SK-N-SH (cell line): Measurements from ENCODE around the gene BTBD10. TPM values are rescaled to one million over a fixed set of nuclear protein-coding genes. Genes with fewer than 3 reads are reported as not detected.

ENCODE experiments used
- CTCF ChIA-PET: fragments of 300-600, 350-600 bp; formaldehyde crosslinking; extraction: SDS; loops from one replicate; lab custom pipeline; 2021; lab: Yijun Ruan, JAX
- POLR2A ChIA-PET: fragments of 350-600 bp; sonication (Branson Sonifier 250); formaldehyde crosslinking; extraction: SDS; loops from one replicate; lab custom pipeline; 2020; ENCODE audit warnings: antibody characterized with exemption, inconsistent platforms; lab: Yijun Ruan, JAX
- DNase-seq: peaks from one replicate; pipeline ENCODE4 v3.0.0; 2012
- H2AFZ ChIP-seq: fragments of 200-600 bp; sonication (generic); 2 replicates; pipeline ENCODE4 v1.8.1; 2016; ENCODE audit warnings: antibody characterized with exemption, mild to moderate bottlenecking, low read depth
- H3F3A ChIP-seq: fragments of 200-600 bp; sonication (generic); replicated peaks from 2 replicates; pipeline ENCODE3; 2016; ENCODE audit warnings: antibody characterized with exemption, mild to moderate bottlenecking; ENCODE audit not compliant: insufficient read depth
- H3K27ac ChIP-seq, 2 experiments: fragments of 200-500 bp in 1 of 2; fragments of 200-600 bp in 1 of 2; sonication (Bioruptor generic) in 1 of 2; sonication (generic), shearing (Covaris generic) in 1 of 2; 2 replicates each; pipeline versions ENCODE4 v1.5.1 to v1.6.1; 2014 to 2016; ENCODE audit warnings: low read depth in 2 of 2, inconsistent platforms in 1 of 2, low read length in 1 of 2, mild to moderate bottlenecking in 1 of 2, mixed read lengths in 1 of 2
- H3K27me3 ChIP-seq: fragments of 200-600 bp; sonication (generic), shearing (Covaris generic); 2 replicates; pipeline ENCODE4 v1.6.1; 2016; ENCODE audit warnings: mixed run types; ENCODE audit not compliant: insufficient read depth
- H3K36me3 ChIP-seq, 2 experiments: fragments of 200-500 bp in 1 of 2; fragments of 200-600 bp in 1 of 2; sonication (Bioruptor generic) in 1 of 2; sonication (generic) in 1 of 2; replicated peaks in 1 of 2; 2 replicates each; pipeline versions ENCODE3 to v1.5.1; 2014 to 2016; ENCODE audit warnings: low read length in 1 of 2, mild to moderate bottlenecking in 1 of 2; ENCODE audit not compliant: insufficient read depth in 2 of 2, control insufficient read depth in 1 of 2
- H3K4me1 ChIP-seq, 2 experiments: fragments of 200-500 bp in 1 of 2; fragments of 200-600 bp in 1 of 2; sonication (Bioruptor generic) in 1 of 2; sonication (generic), shearing (Covaris generic) in 1 of 2; 2 replicates each; pipeline versions ENCODE4 v1.5.1 to v1.6.1; 2014 to 2016; ENCODE audit warnings: low read depth in 1 of 2, low read length in 1 of 2, mixed run types in 1 of 2; ENCODE audit not compliant: insufficient read depth in 2 of 2, control insufficient read depth in 1 of 2
- H3K4me2 ChIP-seq: fragments of 200-600 bp; sonication (generic), shearing (Covaris generic); 2 replicates; pipeline ENCODE4 v1.6.1; 2017; ENCODE audit warnings: mixed run types
- H3K4me3 ChIP-seq, 2 experiments: fragments of 200-500 bp in 1 of 2; fragments of 200-600 bp in 1 of 2; sonication (Bioruptor generic) in 1 of 2; sonication (generic), shearing (Covaris generic) in 1 of 2; 2 replicates each; pipeline versions ENCODE4 v1.5.1 to v1.8.1; 2014 to 2016; ENCODE audit warnings: low read depth in 2 of 2, inconsistent platforms in 1 of 2, low read length in 1 of 2, mild to moderate bottlenecking in 1 of 2, mixed read lengths in 1 of 2, moderate library complexity in 1 of 2
- H3K79me2 ChIP-seq: fragments of 200-600 bp; sonication (generic); 2 replicates; pipeline ENCODE4 v1.8.1; 2017; ENCODE audit warnings: mild to moderate bottlenecking; ENCODE audit not compliant: insufficient read depth
- H3K9ac ChIP-seq: fragments of 200-600 bp; sonication (generic); 2 replicates; pipeline ENCODE4 v1.6.1; 2017; ENCODE audit warnings: mixed run types
- H3K9me2 ChIP-seq: fragments of 200-600 bp; sonication (generic); 2 replicates; pipeline ENCODE4 v1.6.1; 2017; ENCODE audit warnings: mixed run types
- H3K9me3 ChIP-seq: fragments of 200-600 bp; sonication (generic); 2 replicates; pipeline ENCODE4 v1.6.1; 2017; ENCODE audit warnings: mixed run types, mild to moderate bottlenecking, moderate library complexity
- H4K20me1 ChIP-seq: fragments of 200-600 bp; sonication (generic); 2 replicates; pipeline ENCODE4 v1.6.1; 2017; ENCODE audit warnings: mild to moderate bottlenecking, mixed run types; ENCODE audit not compliant: insufficient read depth
- EP300 ChIP-seq, 2 experiments: IDR thresholded peaks; 2 replicates each; pipeline versions ENCODE4 v1.4.0 to v1.6.1; 2012; ENCODE audit warnings: borderline replicate concordance in 1 of 2, low read depth in 1 of 2, low read length in 1 of 2
- FOXJ3 ChIP-seq: sonication (generic); formaldehyde crosslinking; IDR thresholded peaks from 2 replicates; pipeline ENCODE4 v1.5.1; 2020; ENCODE audit warnings: mild to moderate bottlenecking, missing genetic modification reagents
- FOXM1 ChIP-seq: IDR thresholded peaks from 2 replicates; pipeline ENCODE4 v1.4.0; 2012; ENCODE audit warnings: low read depth, mild to moderate bottlenecking
- JUND ChIP-seq: IDR thresholded peaks from 2 replicates; pipeline ENCODE4 v1.4.0; 2012
- MXI1 ChIP-seq: IDR thresholded peaks from 2 replicates; pipeline ENCODE4 v1.6.1; 2012; ENCODE audit warnings: mild to moderate bottlenecking, low read depth, low read length, improper control_type of control experiment
- NFIC ChIP-seq: IDR thresholded peaks from 2 replicates; pipeline ENCODE4 v1.4.0; 2012; ENCODE audit warnings: borderline replicate concordance
- NRF1 ChIP-seq: IDR thresholded peaks from 2 replicates; pipeline ENCODE4 v1.6.1; 2012; ENCODE audit warnings: low read depth, mild to moderate bottlenecking, low read length
- POLR2AphosphoS5 ChIP-seq: IDR thresholded peaks from 2 replicates; pipeline ENCODE4 v1.6.1; 2012; ENCODE audit warnings: low read depth, low read length
- RFX5 ChIP-seq: IDR thresholded peaks from 2 replicates; pipeline ENCODE4 v1.6.1; 2012; ENCODE audit warnings: mild to moderate bottlenecking, improper control_type of control experiment, low read length
- SIN3A ChIP-seq: IDR thresholded peaks from 2 replicates; pipeline ENCODE4 v1.6.1; 2012; ENCODE audit warnings: low read depth, mild to moderate bottlenecking, low read length, moderate library complexity, borderline replicate concordance
- SMC3 ChIP-seq: IDR thresholded peaks from 2 replicates; pipeline ENCODE4 v1.6.1; 2012; ENCODE audit warnings: low read depth, low read length, improper control_type of control experiment
- TAF1 ChIP-seq: IDR thresholded peaks from 2 replicates; pipeline ENCODE4 v1.6.1; 2012; ENCODE audit warnings: low read depth, mild to moderate bottlenecking, low read length, moderate library complexity, borderline replicate concordance
- TCF12 ChIP-seq: IDR thresholded peaks from 2 replicates; pipeline ENCODE4 v1.4.0; 2012
- YY1 ChIP-seq: IDR thresholded peaks from 2 replicates; pipeline ENCODE4 v1.4.0; 2012; ENCODE audit warnings: low read depth, mild to moderate bottlenecking
- WGBS: methylation state at CpG from one replicate; pipeline ENCODE4 v1.1.6; 2017; ENCODE audit warnings: low lambda C conversion rate; 5-methylcytosine and 5-hydroxymethylcytosine counted together
- polyA plus RNA-seq, 3 experiments: library from polyadenylated mRNA; depleted of rRNA; stranded (reverse); fragments of >200 nt; gene quantifications; 2 replicates each; pipeline ENCODE4 v1.2.3, GENCODE V29; 2012
- TF ChIP-seq, protein P1 (sequence below): fragments of 150-350 bp; IDR thresholded peaks from 2 replicates; pipeline ENCODE4 v1.6.1; 2017; ENCODE audit warnings: antibody characterized with exemption, low read length, low read depth, borderline replicate concordance
- TF ChIP-seq, protein P2 (sequence below): IDR thresholded peaks from 2 replicates; pipeline ENCODE4 v1.4.0; 2012; ENCODE audit warnings: low read depth
- TF ChIP-seq, protein P3 (sequence below): IDR thresholded peaks from 2 replicates; pipeline ENCODE4; 2012
- TF ChIP-seq, protein P4 (sequence below): fragments of 200-600 bp; sonication (generic); IDR thresholded peaks from 2 replicates; pipeline ENCODE4 v1.6.1; 2017; ENCODE audit warnings: antibody characterized with exemption, mild to moderate bottlenecking, moderate library complexity
- TF ChIP-seq, protein P5 (sequence below): IDR thresholded peaks from 2 replicates; pipeline ENCODE4 v1.6.1; 2012; ENCODE audit warnings: mild to moderate bottlenecking, low read depth, low read length, moderate library complexity

Gene BTBD10
- polyA plus RNA-seq, 1 of the 3 experiments (the other 2 are of a cell fraction): 23.0 TPM

DNA sequence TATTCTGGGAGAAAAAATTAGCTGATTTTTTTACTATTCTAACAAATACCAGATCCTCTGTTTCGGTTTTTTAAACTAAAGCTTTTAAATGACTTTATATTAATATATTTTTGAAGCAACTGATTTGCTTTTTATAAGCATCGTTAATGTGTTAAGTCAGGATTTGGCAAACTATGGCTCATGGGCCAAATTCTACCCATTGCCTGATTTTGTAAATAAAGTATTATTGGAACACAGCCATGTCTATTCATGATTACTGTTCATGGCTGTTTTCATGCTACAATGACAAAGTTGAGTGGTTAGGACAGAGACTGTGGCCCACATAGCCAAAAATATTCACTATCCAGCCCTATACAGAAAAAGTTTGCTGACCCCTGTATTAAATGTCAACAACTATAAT, 29.6 kb downstream of the BTBD10 start:
- Histone ChIP-seq H3K4me2 (no peak overlapping the region), H3K9me2 (0 out of 2 replicates have a peak, but pooled peaks cover 2% of the 10 kb centered on the region), H4K20me1 (no peaks in the 10 kb centered on the region), H3K27ac (no peak overlapping the region), H3F3A (peaks cover 5% of the 10 kb centered on the region), H3K9me3 (peaks cover 9% of the 10 kb centered on the region), H2AFZ (no peak overlapping the region), H3K4me3 (no peak overlapping the region), H3K36me3 (peaks cover 3 to 29% of the 10 kb centered on the region in 2 experiments), H3K4me1 (no peaks in the 10 kb centered on the region; a peak in 1 of 4 replicates), H3K27me3 (no peaks in the 10 kb centered on the region), H3K79me2 (peaks cover 74% of the 10 kb centered on the region), H3K9ac (no peak overlapping the region)
- DNase-seq: no peak
- CTCF ChIA-PET: no interaction called here
- POLR2A ChIA-PET: no interaction called here
- TF ChIP-seq, protein P1, sequence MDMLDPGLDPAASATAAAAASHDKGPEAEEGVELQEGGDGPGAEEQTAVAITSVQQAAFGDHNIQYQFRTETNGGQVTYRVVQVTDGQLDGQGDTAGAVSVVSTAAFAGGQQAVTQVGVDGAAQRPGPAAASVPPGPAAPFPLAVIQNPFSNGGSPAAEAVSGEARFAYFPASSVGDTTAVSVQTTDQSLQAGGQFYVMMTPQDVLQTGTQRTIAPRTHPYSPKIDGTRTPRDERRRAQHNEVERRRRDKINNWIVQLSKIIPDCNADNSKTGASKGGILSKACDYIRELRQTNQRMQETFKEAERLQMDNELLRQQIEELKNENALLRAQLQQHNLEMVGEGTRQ: no peak
- TF ChIP-seq, protein P2, sequence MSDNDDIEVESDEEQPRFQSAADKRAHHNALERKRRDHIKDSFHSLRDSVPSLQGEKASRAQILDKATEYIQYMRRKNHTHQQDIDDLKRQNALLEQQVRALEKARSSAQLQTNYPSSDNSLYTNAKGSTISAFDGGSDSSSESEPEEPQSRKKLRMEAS: no peak
- no peak for TF ChIP-seq SIN3A
- no peak for TF ChIP-seq SMC3
- no peak for TF ChIP-seq NRF1
- no peak for TF ChIP-seq JUND
- no peak for TF ChIP-seq NFIC
- TF ChIP-seq TAF1: no peak
- TF ChIP-seq FOXJ3: no peak
- no peak for TF ChIP-seq FOXM1
- TF ChIP-seq POLR2AphosphoS5: no peak
- no peak for TF ChIP-seq MXI1
- TF ChIP-seq, protein P3, sequence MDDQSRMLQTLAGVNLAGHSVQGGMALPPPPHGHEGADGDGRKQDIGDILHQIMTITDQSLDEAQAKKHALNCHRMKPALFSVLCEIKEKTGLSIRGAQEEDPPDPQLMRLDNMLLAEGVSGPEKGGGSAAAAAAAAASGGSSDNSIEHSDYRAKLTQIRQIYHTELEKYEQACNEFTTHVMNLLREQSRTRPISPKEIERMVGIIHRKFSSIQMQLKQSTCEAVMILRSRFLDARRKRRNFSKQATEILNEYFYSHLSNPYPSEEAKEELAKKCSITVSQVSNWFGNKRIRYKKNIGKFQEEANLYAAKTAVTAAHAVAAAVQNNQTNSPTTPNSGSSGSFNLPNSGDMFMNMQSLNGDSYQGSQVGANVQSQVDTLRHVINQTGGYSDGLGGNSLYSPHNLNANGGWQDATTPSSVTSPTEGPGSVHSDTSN: no peak
- no peak for TF ChIP-seq RFX5
- TF ChIP-seq TCF12: no peak
- 94% methylated on average over 2 of the region's 2 CpGs for whole genome bisulfite sequencing

DNA sequence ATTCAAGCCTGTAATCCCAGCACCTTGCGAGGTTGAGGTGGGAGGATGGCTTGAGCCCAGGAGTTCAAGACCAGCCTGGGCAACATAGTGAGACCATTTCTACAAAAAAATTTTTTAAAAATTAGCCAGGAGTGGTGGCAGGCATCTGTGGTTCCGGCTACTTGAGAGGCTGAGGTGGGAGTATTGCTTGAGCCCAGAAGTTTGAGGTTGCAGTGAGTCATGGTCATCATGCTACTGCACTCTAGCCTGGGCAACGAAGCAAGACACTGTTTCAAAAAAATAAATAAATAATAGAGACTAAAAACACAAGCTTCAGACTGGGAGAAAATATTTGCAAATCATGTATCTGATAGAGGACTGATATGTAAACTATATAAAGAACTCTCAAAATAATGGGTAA, 33.2 kb downstream of the BTBD10 start:
- no peaks in the 10 kb centered on the region for H3K27me3 ChIP-seq
- H3K79me2 ChIP-seq: peaks cover 75% of the 10 kb centered on the region
- CTCF ChIA-PET: no interaction called here
- TF ChIP-seq, protein P1: no peak
- TF ChIP-seq YY1: no peak
- TF ChIP-seq, protein P4, sequence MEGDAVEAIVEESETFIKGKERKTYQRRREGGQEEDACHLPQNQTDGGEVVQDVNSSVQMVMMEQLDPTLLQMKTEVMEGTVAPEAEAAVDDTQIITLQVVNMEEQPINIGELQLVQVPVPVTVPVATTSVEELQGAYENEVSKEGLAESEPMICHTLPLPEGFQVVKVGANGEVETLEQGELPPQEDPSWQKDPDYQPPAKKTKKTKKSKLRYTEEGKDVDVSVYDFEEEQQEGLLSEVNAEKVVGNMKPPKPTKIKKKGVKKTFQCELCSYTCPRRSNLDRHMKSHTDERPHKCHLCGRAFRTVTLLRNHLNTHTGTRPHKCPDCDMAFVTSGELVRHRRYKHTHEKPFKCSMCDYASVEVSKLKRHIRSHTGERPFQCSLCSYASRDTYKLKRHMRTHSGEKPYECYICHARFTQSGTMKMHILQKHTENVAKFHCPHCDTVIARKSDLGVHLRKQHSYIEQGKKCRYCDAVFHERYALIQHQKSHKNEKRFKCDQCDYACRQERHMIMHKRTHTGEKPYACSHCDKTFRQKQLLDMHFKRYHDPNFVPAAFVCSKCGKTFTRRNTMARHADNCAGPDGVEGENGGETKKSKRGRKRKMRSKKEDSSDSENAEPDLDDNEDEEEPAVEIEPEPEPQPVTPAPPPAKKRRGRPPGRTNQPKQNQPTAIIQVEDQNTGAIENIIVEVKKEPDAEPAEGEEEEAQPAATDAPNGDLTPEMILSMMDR: no peak
- TF ChIP-seq EP300 (IDR thresholded peaks at IDR 0.05; ENCODE audit: borderline replicate concordance in 1 of 2, low read depth in 1 of 2, low read length in 1 of 2): no peak
- TF ChIP-seq TCF12: no peak
- no peak for TF ChIP-seq JUND
- TF ChIP-seq, protein P2: no peak
- TF ChIP-seq, protein P5, sequence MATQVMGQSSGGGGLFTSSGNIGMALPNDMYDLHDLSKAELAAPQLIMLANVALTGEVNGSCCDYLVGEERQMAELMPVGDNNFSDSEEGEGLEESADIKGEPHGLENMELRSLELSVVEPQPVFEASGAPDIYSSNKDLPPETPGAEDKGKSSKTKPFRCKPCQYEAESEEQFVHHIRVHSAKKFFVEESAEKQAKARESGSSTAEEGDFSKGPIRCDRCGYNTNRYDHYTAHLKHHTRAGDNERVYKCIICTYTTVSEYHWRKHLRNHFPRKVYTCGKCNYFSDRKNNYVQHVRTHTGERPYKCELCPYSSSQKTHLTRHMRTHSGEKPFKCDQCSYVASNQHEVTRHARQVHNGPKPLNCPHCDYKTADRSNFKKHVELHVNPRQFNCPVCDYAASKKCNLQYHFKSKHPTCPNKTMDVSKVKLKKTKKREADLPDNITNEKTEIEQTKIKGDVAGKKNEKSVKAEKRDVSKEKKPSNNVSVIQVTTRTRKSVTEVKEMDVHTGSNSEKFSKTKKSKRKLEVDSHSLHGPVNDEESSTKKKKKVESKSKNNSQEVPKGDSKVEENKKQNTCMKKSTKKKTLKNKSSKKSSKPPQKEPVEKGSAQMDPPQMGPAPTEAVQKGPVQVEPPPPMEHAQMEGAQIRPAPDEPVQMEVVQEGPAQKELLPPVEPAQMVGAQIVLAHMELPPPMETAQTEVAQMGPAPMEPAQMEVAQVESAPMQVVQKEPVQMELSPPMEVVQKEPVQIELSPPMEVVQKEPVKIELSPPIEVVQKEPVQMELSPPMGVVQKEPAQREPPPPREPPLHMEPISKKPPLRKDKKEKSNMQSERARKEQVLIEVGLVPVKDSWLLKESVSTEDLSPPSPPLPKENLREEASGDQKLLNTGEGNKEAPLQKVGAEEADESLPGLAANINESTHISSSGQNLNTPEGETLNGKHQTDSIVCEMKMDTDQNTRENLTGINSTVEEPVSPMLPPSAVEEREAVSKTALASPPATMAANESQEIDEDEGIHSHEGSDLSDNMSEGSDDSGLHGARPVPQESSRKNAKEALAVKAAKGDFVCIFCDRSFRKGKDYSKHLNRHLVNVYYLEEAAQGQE: no peak
- TF ChIP-seq POLR2AphosphoS5: no peak

More for the DNA sequence above, 33.2 kb downstream of the BTBD10 start:
- peaks cover 3 to 45% of the 10 kb centered on the region in 2 experiments for H3K36me3 ChIP-seq
- no peak overlapping the region for H3K4me3 ChIP-seq
- POLR2A ChIA-PET: no interaction called here
- peaks cover 37% of the 10 kb centered on the region; the same call in 1 of the 2 replicates for H3K9me3 ChIP-seq
- H4K20me1 ChIP-seq: no peaks in the 10 kb centered on the region
- WGBS: 99% methylated on average over 3 of the region's 3 CpGs
- 0 out of 2 replicates have a peak, but pooled peaks cover 2% of the 10 kb centered on the region for H3K9me2 ChIP-seq
- no peak overlapping the region for H2AFZ ChIP-seq
- H3K4me2 ChIP-seq: no peak overlapping the region
- H3K27ac ChIP-seq: no peak overlapping the region
- no peaks in the 10 kb centered on the region for H3F3A ChIP-seq
- DNase-seq: no peak
- no peaks in the 10 kb centered on the region; a peak in 1 of 4 replicates for H3K4me1 ChIP-seq
- H3K9ac ChIP-seq: no peak overlapping the region
